Measurements from ENCODE around the gene KIR3DL3.
"Not testable (repeated sequence)": the region's sequence is repeated elsewhere in the genome, so short reads cannot be mapped to it uniquely, and the experiment has no call there.

KIR3DL3 gene

DNA sequence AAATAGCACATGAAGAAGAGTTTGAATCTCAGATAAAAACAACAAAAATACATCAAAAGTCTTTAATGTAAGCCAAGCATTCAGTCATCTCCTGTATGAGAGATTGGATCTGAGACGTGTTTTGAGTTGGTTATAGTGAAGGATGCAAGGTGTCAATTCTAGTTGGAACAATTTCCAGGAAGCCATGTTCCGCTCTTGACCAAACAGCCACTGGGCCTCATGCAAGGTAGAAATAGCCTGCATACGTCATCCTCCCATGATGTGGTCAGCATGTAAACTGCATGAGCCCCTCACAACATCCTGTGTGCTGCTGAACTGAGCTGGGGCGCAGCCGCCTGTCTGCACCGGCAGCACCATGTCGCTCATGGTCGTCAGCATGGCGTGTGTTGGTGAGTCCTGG lies at the start of gene KIR3DL3:
TSS of gene KIR3DL3 (plus strand) at position 301 of the 400 bp plus-strand sequence. CDS start at position 356, 55 bp downstream.
- no peak for DNase-seq

DNA sequence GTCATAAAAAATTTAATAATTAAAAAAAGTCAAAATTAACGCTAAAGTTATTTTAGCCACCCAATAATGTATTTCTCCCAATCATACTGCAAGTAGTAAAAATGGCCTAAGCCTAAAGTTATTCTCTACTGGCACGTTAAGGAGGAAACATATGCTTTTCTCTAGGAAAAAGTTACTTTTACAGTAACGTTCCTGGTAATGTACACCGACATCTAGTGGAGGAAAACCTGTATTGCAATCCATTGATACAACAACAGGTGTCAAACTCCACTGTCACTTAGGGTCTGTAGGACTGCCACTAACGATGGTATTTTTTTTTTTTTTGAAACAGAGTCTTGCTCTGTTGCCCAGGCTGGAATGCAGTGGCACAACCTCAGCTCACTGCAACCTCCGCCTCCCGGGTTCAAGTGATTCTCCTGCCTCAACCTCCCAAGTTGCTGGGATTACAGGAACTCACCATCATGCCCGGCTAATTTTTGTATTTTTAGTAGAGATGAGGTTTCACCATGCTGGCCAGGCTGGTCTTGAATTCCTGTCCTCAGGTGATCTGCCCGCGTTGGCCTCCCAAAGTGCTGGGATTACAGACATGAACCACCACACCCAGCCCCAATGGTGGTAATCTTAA lies 47.9 kb upstream of the KIR3DL3 start:
- peak; percentile 51 for DNase-seq

DNA sequence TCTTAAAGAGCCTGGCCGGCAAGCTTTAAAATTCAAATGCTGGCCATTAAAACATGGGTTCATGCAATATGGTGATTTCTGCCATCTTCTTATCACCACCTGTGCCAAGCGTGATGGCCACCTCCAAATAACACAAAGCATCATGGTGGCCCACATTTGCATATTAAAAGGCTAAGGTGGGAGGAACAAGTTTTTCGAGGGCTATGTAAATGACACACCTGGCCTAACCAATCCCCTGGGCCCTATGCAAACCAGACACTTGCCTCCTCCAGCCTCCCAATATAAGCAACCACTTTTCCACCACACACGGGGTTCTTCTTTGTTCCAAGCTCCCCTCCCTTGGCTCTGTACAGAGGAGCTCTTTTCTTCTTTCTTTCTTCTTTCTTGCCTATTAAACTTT lies 47.0 kb upstream of the KIR3DL3 start:
- DNase-seq: no peak

DNA sequence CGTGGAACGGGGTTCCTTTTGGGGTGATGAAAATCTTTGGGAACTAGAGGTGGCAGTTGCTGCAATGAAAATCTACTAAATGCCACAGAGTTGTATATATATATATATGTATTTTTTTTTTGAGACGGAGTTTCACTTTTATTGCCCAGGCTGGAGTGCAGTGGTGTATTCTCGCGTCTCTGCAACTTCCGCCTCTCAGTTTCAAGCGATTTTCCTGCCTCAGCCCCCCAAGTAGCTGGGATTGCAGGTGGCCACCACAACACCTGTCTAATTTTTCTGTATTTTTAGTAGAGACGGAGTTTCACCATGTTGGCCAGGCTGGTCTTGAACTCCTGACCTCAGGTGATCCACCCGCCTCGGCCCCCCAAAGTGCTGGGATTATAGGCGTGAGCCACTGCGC lies 42.6 kb upstream of the KIR3DL3 start:
- DNase-seq: not testable (repeated sequence)

- no peak for DNase-seq
Measured at GRCh38 chr19:54682306-54682856, 41.9 kb upstream of the KIR3DL3 start.

GRCh38 chr19:54684527-54684926 lies 39.7 kb upstream of the KIR3DL3 start:
- no peak for DNase-seq

- no peak for DNase-seq
Measured at GRCh38 chr19:54691582-54692297, 32.5 kb upstream of the KIR3DL3 start.

- no peak for DNase-seq
Measured at GRCh38 chr19:54692298-54692615, 32.0 kb upstream of the KIR3DL3 start.

- DNase-seq: no peak
Measured at GRCh38 chr19:54694648-54695047, 29.6 kb upstream of the KIR3DL3 start.

GRCh38 chr19:54696117-54696548 lies 28.1 kb upstream of the KIR3DL3 start:
- DNase-seq: no peak

DNA sequence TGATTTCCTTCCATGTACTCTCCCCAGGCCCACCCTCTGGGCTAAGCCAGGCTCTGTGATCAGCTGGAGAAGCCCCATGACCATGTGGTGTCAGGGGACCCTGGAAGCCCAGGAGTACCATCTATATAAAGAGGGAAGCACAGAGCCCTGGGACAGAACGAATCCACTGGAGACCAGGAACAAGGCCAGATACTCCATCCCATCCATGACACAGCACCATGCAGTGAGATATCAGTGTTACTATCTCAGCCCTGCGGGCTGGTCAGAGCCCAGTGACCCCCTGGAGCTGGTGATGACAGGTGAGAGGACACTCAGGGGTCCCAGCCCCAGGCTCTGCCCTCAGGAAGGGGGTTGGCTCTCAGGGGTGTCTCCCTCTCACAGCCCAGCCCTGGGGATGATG lies 27.5 kb upstream of the KIR3DL3 start:
- no peak for DNase-seq

DNA sequence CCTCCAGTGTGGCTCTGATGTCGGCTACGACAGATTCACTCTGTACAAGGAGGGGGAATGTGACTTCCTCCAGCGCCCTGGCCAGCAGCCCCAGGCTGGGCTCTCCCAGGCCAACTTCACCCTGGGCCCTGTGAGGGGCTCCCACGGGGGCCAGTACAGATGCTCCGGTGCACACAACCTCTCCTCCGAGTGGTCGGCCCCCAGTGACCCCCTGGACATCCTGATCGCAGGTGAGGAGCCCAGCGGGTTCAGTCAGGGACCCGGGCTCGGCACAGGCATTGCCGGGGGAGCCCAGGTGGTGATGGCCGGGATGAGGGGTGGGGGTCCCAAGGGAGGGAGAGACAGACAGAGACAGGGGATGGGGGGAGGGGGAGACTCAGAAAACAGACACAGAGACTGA lies 26.5 kb upstream of the KIR3DL3 start:
- not testable (repeated sequence) for DNase-seq

- DNase-seq: no peak
Measured at GRCh38 chr19:54704928-54705327, 19.3 kb upstream of the KIR3DL3 start.

GRCh38 chr19:54707962-54708361 lies 16.3 kb upstream of the KIR3DL3 start:
- DNase-seq: no peak

GRCh38 chr19:54708781-54709180 lies 15.5 kb upstream of the KIR3DL3 start:
- no peak for DNase-seq

- DNase-seq: no peak
Measured at GRCh38 chr19:54709212-54709948, 14.9 kb upstream of the KIR3DL3 start.

- DNase-seq: not testable (repeated sequence)
Measured at GRCh38 chr19:54709956-54710355, 14.3 kb upstream of the KIR3DL3 start.

- DNase-seq: no peak
Measured at GRCh38 chr19:54724644-54725043, 402 bp downstream of the KIR3DL3 start.

- no peak for DNase-seq
Measured at GRCh38 chr19:54725321-54725720, 1.1 kb downstream of the KIR3DL3 start.

GRCh38 chr19:54727562-54727961 lies 3.3 kb downstream of the KIR3DL3 start:
- DNase-seq: no peak

GRCh38 chr19:54728167-54728566 lies 3.9 kb downstream of the KIR3DL3 start:
- DNase-seq: no peak

DNA sequence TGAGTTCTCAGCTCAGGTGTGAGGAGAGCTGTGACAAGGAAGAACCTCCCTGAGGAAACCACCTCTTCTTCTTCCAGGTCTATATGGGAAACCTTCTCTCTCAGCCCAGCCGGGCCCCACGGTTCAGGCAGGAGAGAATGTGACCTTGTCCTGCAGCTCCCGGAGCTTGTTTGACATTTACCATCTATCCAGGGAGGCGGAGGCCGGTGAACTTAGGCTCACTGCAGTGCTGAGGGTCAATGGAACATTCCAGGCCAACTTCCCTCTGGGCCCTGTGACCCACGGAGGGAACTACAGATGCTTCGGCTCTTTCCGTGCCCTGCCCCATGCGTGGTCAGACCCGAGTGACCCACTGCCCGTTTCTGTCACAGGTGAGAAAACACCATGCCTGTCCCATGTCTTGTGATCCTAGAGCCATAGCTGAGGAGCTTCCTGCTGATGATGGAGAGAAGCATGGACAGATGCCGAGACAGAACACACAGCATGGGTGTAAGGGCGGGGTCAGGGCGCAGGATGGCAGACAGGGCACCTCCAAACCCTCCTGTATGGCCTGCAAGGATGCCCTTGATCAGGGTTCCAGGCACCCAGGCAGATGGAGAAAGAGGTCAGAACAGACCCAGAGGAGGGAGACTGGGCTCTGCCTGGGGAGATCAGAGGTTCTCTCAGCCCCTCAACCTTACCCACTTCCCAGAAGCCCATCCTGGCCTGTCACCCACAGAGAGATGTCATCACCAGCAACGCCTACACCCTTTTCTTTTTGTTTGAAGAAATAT lies 5.4 kb downstream of the KIR3DL3 start:
- DNase-seq: no peak

DNA sequence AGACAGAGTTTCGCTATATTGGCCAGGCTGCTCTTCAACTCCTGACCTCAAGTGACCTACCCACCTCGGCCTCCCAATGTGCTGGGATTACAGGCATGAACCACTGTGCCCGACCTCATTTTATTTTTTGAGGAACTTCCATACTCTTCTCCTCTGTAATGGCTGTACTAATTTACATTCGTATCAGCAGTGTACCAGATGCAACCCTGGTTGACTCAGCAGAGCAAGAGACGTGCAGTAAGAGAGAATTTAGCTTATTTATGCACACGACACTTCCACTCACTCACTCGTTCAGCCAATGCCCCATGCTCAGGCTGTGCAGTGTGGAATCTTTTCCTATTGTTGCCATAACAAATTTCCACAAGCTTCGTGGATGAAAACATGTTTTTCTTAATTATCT lies 6.9 kb downstream of the KIR3DL3 start:
- no peak for DNase-seq

All from activated CD4-positive, alpha-beta T cell treated with anti-CD3 and anti-CD28 coated beads, Interleukin-2, amount 50 U/mL, for 16 hours (primary cell).